ENCODE data around the gene INSR. TPM values are rescaled to one million over a fixed set of nuclear protein-coding genes. Genes with fewer than 3 reads are reported as not detected.

INSR gene
- total RNA-seq, 1 donor from 2014 or later = 37.3 TPM

DNA sequence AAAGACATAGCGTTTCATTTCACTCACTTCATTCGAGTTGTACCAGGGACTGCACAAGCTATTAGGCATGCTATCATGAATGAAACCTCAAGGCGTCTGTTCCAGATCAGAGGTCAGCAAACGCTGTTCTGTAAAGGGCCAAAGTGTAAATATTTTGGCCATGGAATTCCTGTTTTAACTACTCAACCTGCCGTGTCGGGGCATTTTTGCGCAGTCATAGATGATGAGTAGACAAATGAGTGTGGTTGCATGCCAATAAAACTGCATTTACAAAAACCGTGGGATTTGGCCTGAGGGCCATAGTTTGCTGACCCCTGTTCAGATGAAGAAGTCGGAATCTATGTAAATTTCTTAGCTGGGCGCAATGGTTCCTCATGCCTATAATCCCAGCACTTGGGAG is 6.5 kb downstream of the INSR start:
- no peak for ATAC-seq
- Histone ChIP-seq H3K4me3 (no peak overlapping the region), H3K36me3 (no peaks in the 10 kb centered on the region), H3K27ac (no peak overlapping the region), H3K9me3 (no peaks in the 10 kb centered on the region), H3K27me3 (ENCODE audit: low read depth) (no peaks in the 10 kb centered on the region), H3K4me1 (peaks cover 7% of the 10 kb centered on the region)
- TF ChIP-seq, protein P1, sequence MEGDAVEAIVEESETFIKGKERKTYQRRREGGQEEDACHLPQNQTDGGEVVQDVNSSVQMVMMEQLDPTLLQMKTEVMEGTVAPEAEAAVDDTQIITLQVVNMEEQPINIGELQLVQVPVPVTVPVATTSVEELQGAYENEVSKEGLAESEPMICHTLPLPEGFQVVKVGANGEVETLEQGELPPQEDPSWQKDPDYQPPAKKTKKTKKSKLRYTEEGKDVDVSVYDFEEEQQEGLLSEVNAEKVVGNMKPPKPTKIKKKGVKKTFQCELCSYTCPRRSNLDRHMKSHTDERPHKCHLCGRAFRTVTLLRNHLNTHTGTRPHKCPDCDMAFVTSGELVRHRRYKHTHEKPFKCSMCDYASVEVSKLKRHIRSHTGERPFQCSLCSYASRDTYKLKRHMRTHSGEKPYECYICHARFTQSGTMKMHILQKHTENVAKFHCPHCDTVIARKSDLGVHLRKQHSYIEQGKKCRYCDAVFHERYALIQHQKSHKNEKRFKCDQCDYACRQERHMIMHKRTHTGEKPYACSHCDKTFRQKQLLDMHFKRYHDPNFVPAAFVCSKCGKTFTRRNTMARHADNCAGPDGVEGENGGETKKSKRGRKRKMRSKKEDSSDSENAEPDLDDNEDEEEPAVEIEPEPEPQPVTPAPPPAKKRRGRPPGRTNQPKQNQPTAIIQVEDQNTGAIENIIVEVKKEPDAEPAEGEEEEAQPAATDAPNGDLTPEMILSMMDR (IDR thresholded peaks at IDR 0.05) = no peak
- intact Hi-C loops (cut with DNase I) = no loop called here
- no peak for DNase-seq

DNA sequence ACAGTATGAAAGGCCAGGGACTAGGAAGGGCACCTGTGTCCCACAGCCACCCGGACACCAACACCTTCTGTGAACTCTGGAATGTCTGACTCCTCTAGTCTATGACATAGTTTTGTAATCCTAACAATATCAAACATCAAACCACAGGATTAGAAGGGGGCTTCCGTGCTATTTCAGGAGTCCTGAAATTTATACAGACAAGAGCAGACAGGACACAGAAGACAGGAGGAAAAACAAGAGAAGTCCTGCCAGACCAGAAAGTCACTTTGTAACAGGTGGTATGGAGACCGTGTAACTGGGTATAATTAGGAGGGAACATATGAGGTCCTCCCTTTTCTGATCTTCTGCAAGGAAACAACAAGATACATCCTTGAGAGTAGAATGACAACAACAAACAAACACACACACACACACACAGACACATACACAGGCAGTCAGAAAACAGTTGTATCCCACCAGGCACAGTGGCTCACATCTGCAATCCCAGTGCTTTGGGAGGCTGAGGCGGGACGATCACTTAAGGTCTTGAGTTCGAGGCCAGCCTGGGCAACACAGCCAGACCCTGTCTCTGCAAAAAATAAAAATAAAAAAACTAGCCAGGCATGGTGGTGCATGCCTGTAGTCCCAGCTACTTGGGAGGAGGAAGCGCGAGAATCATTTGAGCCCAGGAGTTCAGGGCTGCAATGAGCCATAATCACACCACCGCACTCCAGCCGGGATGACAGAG is 13.1 kb downstream of the INSR start:
- ATAC-seq = no peak
- Histone ChIP-seq H3K27me3 (ENCODE audit: low read depth) (no peaks in the 10 kb centered on the region), H3K27ac (no peak overlapping the region), H3K9me3 (no peaks in the 10 kb centered on the region), H3K4me3 (no peak overlapping the region), H3K36me3 (no peaks in the 10 kb centered on the region), H3K4me1 (no peaks in the 10 kb centered on the region)
- intact Hi-C loops (cut with DNase I) = no loop called here
- no peak for DNase-seq
- TF ChIP-seq, protein P1 (IDR thresholded peaks at IDR 0.05) = no peak

DNA sequence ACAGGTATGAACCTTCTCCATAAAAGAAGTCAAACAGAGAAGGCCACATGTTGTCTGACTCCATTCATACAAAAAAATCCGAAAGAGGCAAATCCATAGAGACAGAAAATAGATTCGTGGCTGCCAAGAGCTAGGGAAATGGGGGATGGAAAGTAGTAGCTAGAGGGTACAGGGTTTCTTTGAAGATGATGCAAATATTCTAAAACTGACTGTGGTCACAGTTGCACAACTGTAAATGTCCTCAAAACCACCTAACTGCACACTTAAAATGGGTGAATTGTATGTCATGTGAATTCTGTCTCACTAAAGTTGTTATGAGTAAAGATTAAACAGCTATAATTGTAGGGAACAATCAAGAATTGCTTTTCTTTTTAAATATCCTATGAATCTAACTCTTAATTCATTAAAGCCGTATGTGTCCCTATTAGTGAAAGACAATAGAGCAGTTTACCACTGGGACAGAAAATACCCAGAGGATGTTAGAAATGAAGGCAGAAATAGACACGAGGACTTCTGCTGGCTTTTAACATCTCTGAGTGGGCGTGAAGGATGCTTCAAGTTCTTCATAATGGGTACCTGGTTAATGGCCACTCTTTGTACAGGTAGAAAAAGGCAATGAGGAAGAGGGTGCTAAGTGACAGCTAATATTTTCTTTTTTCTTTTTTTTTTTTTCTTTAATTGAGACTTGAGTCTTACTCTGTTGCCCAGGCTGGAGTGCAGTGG is 21.2 kb downstream of the INSR start:
- Histone ChIP-seq H3K4me3 (no peak overlapping the region), H3K9me3 (no peaks in the 10 kb centered on the region), H3K27ac (no peak overlapping the region), H3K4me1 (peaks cover 16% of the 10 kb centered on the region), H3K27me3 (ENCODE audit: low read depth) (no peaks in the 10 kb centered on the region), H3K36me3 (no peaks in the 10 kb centered on the region)
- intact Hi-C loops (cut with DNase I) = no loop called here
- TF ChIP-seq, protein P1 (IDR thresholded peaks at IDR 0.05) = no peak
- ATAC-seq = peak; percentile 59 to 60
- DNase-seq = no peak

DNA sequence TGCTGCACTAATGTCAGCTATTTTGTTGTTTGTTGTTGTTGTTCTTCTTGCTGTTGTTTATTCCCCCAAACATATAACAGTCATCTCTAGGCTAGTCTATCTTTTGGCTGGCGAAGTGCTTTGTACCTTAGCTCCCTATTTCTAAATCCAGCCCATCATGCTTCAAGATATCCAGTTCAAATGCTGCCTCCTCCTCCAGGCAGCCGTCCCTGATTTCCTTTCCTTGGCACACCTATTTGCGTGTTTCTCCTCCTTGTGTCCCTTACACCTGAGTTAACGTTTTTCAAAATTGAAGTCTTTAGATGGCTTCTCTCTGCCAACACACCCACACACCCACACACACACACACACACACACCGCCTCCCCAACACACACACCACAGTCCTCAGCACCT is 25.5 kb downstream of the INSR start:
- ATAC-seq (no peak), DNase-seq (no peak)
- no peak overlapping the region for H3K27ac ChIP-seq
- H3K27me3 ChIP-seq (ENCODE audit: low read depth) = no peaks in the 10 kb centered on the region
- TF ChIP-seq, protein P1 (IDR thresholded peaks at IDR 0.05) = no peak
- no peaks in the 10 kb centered on the region for H3K9me3 ChIP-seq
- H3K4me3 ChIP-seq = no peak overlapping the region
- peaks cover 34% of the 10 kb centered on the region for H3K4me1 ChIP-seq
- peaks cover 12% of the 10 kb centered on the region for H3K36me3 ChIP-seq
- intact Hi-C loops (cut with DNase I) = no loop called here

DNA sequence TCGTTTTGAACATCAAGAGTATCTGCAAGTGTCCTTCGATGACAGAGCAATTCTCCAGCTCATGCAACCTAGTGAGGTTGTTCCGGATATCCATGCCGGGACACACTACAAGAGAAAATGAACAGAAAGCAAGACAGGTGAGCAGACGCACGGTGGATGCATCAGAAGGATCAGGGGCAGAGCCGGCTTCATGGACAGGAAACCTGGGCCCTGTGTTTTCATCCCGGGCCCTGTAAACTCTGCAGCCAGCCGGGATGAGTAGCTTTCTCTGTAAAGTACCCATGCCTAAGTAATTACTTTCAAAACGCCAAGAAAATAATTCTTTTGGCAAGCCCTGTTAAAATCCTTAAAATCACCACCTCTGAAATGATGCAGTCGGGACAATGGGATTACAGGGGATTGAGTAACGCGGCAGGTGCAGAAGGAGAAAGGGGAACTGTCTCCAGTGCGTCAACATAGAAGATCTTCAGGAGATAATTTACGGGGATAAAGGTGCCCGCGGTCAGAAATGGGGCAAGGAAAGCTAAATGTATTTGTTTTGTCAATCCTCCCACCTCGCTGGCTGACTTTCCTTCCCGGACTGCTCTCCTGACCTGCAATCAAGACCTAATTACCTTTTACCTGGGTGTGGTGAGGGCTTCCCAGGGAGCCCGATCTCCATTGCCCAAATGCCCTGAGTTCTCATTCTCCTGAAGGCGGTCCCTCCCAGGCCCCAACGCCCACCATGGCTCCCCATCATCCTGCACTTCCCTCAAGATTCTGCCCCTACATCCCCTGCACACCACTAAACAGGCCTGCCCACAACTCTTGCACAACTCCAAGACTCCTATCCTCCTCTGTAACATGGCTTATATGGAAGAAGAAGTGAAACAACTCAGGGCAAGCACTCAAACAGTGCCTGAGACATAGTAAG is 26.2 kb downstream of the INSR start:
- ATAC-seq = peak; percentile 57 to 75
- Histone ChIP-seq H3K9me3 (no peaks in the 10 kb centered on the region), H3K4me1 (peaks cover 34% of the 10 kb centered on the region), H3K27ac (no peak overlapping the region), H3K36me3 (peaks cover 12% of the 10 kb centered on the region), H3K4me3 (no peak overlapping the region), H3K27me3 (ENCODE audit: low read depth) (no peaks in the 10 kb centered on the region)
- TF ChIP-seq, protein P1 (IDR thresholded peaks at IDR 0.05) = no peak
- DNase-seq = peak; percentile 65
- intact Hi-C loops (cut with DNase I) = no loop called here
